ENCODE data around the gene MGA. TPM values are rescaled to one million over a fixed set of nuclear protein-coding genes. Genes with fewer than 3 reads are reported as not detected.

MGA gene
- total RNA-seq, 4 donors from 2014 or later = 53.1 to 107 (median 67.6) TPM

- H3K27ac ChIP-seq = peak overlapping the region; percentile 2 to 62 (median 19)
- peaks cover 53 to 60% of the 10 kb centered on the region in 2 donors for H3K4me1 ChIP-seq
- 22 to 25% methylated on average over 1 of the region's 1 CpG for WGBS, 2 donors
- no peaks in the 10 kb centered on the region for H3K36me3 ChIP-seq
- no peaks in the 10 kb centered on the region for H3K9me3 ChIP-seq
- no peak for DNase-seq
- no peak overlapping the region for H3K4me3 ChIP-seq (replicated peaks in 1 of 3)
- H3K27me3 ChIP-seq = no peaks in the 10 kb centered on the region
- TF ChIP-seq, protein P1, sequence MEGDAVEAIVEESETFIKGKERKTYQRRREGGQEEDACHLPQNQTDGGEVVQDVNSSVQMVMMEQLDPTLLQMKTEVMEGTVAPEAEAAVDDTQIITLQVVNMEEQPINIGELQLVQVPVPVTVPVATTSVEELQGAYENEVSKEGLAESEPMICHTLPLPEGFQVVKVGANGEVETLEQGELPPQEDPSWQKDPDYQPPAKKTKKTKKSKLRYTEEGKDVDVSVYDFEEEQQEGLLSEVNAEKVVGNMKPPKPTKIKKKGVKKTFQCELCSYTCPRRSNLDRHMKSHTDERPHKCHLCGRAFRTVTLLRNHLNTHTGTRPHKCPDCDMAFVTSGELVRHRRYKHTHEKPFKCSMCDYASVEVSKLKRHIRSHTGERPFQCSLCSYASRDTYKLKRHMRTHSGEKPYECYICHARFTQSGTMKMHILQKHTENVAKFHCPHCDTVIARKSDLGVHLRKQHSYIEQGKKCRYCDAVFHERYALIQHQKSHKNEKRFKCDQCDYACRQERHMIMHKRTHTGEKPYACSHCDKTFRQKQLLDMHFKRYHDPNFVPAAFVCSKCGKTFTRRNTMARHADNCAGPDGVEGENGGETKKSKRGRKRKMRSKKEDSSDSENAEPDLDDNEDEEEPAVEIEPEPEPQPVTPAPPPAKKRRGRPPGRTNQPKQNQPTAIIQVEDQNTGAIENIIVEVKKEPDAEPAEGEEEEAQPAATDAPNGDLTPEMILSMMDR (IDR thresholded peaks at IDR 0.05) = no peak
- no peak for TF ChIP-seq POLR2A (IDR thresholded peaks at IDR 0.05)
- intact Hi-C loops (cut with DNase I) = no loop called here
Measured at GRCh38 chr15:41780727-41781126, 120.5 kb downstream of the MGA start.

DNA sequence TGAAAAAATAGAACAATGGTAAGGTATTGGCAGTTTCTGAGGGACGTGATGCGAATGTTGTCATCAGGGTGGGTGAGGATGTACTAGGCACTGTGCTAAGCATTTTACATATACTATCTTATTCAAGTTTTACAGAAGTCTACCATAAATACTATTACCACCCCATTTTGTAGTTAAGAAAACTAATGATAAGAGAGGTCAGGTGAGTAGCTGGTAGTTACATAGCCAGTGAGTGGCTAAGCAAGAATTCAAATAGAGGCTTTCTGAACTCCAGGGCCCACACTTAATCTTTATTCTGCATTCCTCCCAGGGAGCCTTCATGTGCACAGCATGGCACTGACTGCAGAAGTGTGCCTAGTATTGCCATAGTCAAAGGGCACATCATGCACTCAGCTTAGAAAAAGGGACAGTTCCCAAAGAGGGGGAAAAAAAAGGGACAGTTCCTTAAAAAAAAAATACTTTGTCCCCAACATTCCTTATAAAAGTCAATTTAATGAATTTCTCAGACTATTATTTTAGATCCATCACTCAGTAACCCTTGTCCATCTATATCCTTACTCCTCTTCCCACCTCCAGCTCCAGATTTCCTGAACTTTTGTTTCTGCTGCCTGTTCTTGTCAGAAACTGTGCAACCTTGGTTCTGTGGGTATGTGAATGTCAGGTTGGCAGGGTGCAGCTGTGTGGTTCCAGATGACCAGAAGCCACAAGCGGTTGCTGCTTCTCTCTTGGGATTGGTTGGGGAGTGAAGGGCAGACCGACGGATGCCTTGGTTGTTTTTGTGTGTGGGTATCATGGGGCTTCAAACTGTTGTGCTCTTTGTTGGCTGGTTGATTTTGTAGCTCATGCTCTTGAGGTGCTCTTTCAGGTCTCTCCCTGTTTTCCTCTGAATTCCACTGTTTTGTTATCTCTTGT, 122.4 kb downstream of the MGA start:
- intact Hi-C loops (cut with DNase I) = no loop called here
- Histone ChIP-seq H3K27me3 (no peaks in the 10 kb centered on the region), H3K4me3 (replicated peaks in 1 of 3) (no peak overlapping the region), H3K9me3 (no peaks in the 10 kb centered on the region), H3K4me1 (peaks cover 34 to 41% of the 10 kb centered on the region in 2 donors), H3K27ac (peak overlapping the region in 1 of 3 donors; percentile 31), H3K36me3 (no peaks in the 10 kb centered on the region)
- WGBS, 2 donors = 67 to 70% methylated on average over 5 of the region's 5 CpGs
- TF ChIP-seq, protein P1 (IDR thresholded peaks at IDR 0.05) = no peak
- no peak for TF ChIP-seq POLR2A (IDR thresholded peaks at IDR 0.05)
- no peak for DNase-seq

DNA sequence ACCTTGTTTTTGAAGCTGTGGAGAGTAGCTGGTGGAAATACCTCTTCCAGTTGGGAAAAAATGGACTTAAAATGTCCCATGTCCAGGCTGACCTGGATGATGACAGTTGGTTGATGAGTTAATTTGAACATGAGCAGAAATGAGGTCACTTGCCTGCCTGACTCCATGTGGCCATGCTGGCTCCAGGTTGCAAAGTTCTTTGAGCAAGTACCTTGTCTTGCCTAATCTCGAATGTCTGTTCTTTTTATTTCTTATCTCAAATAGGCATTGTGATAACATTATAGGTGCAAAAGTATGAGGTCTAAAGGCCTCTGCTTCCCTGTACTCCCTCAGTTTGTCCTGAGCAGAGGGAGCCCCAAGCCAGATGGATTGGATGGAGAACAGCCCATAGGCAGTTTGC, 123.1 kb downstream of the MGA start:
- H3K9me3 ChIP-seq = no peaks in the 10 kb centered on the region
- 67 to 76% methylated on average over 1 of the region's 1 CpG for WGBS, 2 donors
- no peaks in the 10 kb centered on the region for H3K36me3 ChIP-seq
- no peak for DNase-seq
- no peak overlapping the region for H3K27ac ChIP-seq
- intact Hi-C loops (cut with DNase I) = no loop called here
- no peaks in the 10 kb centered on the region for H3K27me3 ChIP-seq
- H3K4me1 ChIP-seq = peaks cover 30 to 34% of the 10 kb centered on the region in 2 donors
- H3K4me3 ChIP-seq (replicated peaks in 1 of 3) = no peak overlapping the region
- TF ChIP-seq POLR2A (IDR thresholded peaks at IDR 0.05) = no peak
- TF ChIP-seq, protein P1 (IDR thresholded peaks at IDR 0.05) = no peak

DNA sequence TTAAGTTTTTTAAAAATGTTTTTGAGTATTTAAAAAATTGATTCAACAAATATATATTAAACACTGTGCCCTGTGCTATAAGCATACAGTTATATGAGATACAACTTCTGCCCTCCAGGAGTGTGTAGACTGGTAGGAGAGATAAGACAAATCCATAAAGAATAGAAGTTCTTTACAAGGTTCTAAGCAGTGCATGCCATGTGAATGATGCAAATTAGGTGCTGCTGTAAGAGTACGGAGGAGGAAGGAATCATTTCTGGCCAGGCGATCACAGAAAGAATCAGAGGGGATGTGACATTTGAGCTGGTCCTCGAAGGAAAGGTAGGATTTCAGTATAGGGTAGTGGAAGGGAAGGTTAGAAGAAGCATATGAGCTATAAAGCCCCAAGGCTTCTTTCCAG, 128.1 kb downstream of the MGA start:
- H3K27ac ChIP-seq = no peak overlapping the region
- H3K4me1 ChIP-seq = peaks cover 30 to 46% of the 10 kb centered on the region in 2 donors
- H3K36me3 ChIP-seq = no peaks in the 10 kb centered on the region
- intact Hi-C loops (cut with DNase I) = no loop called here
- H3K9me3 ChIP-seq = no peaks in the 10 kb centered on the region
- no peaks in the 10 kb centered on the region for H3K27me3 ChIP-seq
- WGBS, 2 donors = 93 to 94% methylated on average over 3 of the region's 3 CpGs
- no peak for DNase-seq
- TF ChIP-seq, protein P1 (IDR thresholded peaks at IDR 0.05) = no peak
- TF ChIP-seq POLR2A (IDR thresholded peaks at IDR 0.05) = no peak
- no peak overlapping the region for H3K4me3 ChIP-seq (replicated peaks in 1 of 3)

GRCh38 chr15:41789236-41789635, 129.0 kb downstream of the MGA start:
- intact Hi-C loops (cut with DNase I) = no loop called here
- Histone ChIP-seq H3K4me3 (replicated peaks in 1 of 3) (no peak overlapping the region), H3K4me1 (peaks cover 30 to 46% of the 10 kb centered on the region in 2 donors), H3K9me3 (no peaks in the 10 kb centered on the region), H3K36me3 (no peaks in the 10 kb centered on the region), H3K27ac (no peak overlapping the region), H3K27me3 (no peaks in the 10 kb centered on the region)
- WGBS, 2 donors = 80 to 90% methylated on average over 4 of the region's 4 CpGs
- TF ChIP-seq, protein P1 (IDR thresholded peaks at IDR 0.05) = no peak
- TF ChIP-seq POLR2A (IDR thresholded peaks at IDR 0.05) = no peak
- no peak for DNase-seq
